GM12878 (cell line): ENCODE data around the gene TTYH1.

Experiments
- CREM ChIP-seq: IDR thresholded peaks from 2 replicates; pipeline ENCODE4 v1.6.1; 2014; ENCODE audit warnings: antibody characterized with exemption, low read depth
- EZH2 ChIP-seq: IDR thresholded peaks from 2 replicates; pipeline ENCODE4 v1.6.1; 2012; ENCODE audit warnings: low read depth, mild to moderate bottlenecking, control low read depth, inconsistent platforms, low read length, borderline replicate concordance; ENCODE audit not compliant: control insufficient read depth
- FOXK2 ChIP-seq: fragments of 450-650 bp; IDR thresholded peaks from 2 replicates; pipeline ENCODE4 v1.6.1; 2017; ENCODE audit warnings: mild to moderate bottlenecking, moderate library complexity
- HDAC6 ChIP-seq: fragments of 200-600 bp; sonication (generic); IDR thresholded peaks from one replicate; pipeline ENCODE4 v1.8.0; 2017; ENCODE audit warnings: antibody characterized with exemption; ENCODE audit not compliant: unreplicated experiment
- IKZF1 ChIP-seq: fragments of 450-650 bp; conservative IDR thresholded peaks from 2 replicates; pipeline ENCODE4 v1.6.1; 2017; ENCODE audit warnings: antibody characterized with exemption, mild to moderate bottlenecking
- MYC ChIP-seq: IDR thresholded peaks from 2 replicates; pipeline ENCODE4 v1.6.1; 2011; ENCODE audit warnings: mild to moderate bottlenecking, low read length, moderate library complexity, inconsistent platforms; ENCODE audit not compliant: insufficient read depth, insufficient replicate concordance, insufficient read length, severe bottlenecking
- PBX3 ChIP-seq: IDR thresholded peaks from 2 replicates; pipeline ENCODE4 v1.6.1; 2011; ENCODE audit warnings: mild to moderate bottlenecking, low read depth, low read length, moderate library complexity; ENCODE audit not compliant: insufficient replicate concordance
- POLR2AphosphoS5 ChIP-seq: IDR thresholded peaks from 2 replicates; pipeline ENCODE4 v1.6.1; 2011; ENCODE audit warnings: mild to moderate bottlenecking, low read length, inconsistent platforms
- RCOR1 ChIP-seq: conservative IDR thresholded peaks from 2 replicates; pipeline ENCODE4 v1.6.1; 2012; ENCODE audit warnings: low read depth, low read length, improper control_type of control experiment
- TARDBP ChIP-seq: IDR thresholded peaks from 2 replicates; pipeline ENCODE4 v1.6.1; 2016; ENCODE audit warnings: borderline replicate concordance
- YY1 ChIP-seq: IDR thresholded peaks from 2 replicates; pipeline ENCODE4 v1.6.1; 2011; ENCODE audit warnings: low read depth, mild to moderate bottlenecking, low read length
- ZBTB40 ChIP-seq: fragments of 450-650 bp; IDR thresholded peaks from 2 replicates; pipeline ENCODE4 v1.6.1; 2016; ENCODE audit warnings: mild to moderate bottlenecking, moderate library complexity, borderline replicate concordance
- TF ChIP-seq, protein P1 (sequence below), 3 experiments: IDR thresholded peaks in 2 of 3; conservative IDR thresholded peaks in 1 of 3; 2 replicates each; pipeline ENCODE4 v1.5.1; 2011; ENCODE audit warnings: low read depth in 3 of 3, low read length in 3 of 3, mild to moderate bottlenecking in 3 of 3, control low read depth in 2 of 3, moderate library complexity in 2 of 3, inconsistent platforms in 1 of 3, mixed read lengths in 1 of 3; ENCODE audit not compliant: control insufficient read depth in 2 of 3, insufficient read depth in 1 of 3; ENCODE audit errors: extremely low read depth in 1 of 3
- TF ChIP-seq, protein P2 (sequence below): fragments of 450-650 bp; IDR thresholded peaks from 2 replicates; pipeline ENCODE4 v1.6.1; 2017; ENCODE audit warnings: mild to moderate bottlenecking, moderate library complexity

DNA sequence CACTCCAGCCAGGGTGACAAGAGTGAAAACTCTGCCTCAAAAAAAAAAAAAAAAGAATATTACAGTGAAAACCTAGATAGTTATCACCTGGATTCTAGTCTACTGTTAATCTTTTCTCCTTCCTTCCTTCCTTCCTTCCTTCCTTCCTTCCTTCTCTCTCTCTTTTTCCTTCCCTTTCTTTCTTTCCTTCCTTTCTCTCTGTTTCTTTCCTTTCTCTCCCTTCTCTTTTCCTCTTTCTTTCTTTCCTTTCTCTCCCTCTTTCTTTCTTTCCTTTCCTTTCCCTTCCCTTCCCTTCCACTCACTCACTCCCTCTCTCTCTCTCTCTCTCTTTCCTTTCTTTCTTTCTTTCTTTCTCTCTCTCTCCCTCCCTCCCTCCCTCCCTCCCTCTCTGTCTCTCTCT, 9.6 kb upstream of the TTYH1 start:
- no peak for TF ChIP-seq YY1
- TF ChIP-seq, protein P1, sequence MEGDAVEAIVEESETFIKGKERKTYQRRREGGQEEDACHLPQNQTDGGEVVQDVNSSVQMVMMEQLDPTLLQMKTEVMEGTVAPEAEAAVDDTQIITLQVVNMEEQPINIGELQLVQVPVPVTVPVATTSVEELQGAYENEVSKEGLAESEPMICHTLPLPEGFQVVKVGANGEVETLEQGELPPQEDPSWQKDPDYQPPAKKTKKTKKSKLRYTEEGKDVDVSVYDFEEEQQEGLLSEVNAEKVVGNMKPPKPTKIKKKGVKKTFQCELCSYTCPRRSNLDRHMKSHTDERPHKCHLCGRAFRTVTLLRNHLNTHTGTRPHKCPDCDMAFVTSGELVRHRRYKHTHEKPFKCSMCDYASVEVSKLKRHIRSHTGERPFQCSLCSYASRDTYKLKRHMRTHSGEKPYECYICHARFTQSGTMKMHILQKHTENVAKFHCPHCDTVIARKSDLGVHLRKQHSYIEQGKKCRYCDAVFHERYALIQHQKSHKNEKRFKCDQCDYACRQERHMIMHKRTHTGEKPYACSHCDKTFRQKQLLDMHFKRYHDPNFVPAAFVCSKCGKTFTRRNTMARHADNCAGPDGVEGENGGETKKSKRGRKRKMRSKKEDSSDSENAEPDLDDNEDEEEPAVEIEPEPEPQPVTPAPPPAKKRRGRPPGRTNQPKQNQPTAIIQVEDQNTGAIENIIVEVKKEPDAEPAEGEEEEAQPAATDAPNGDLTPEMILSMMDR (IDR thresholded peaks at IDR 0.05 in 2 of 3, conservative IDR thresholded peaks at IDR 0.05 in 1 of 3; ENCODE audit: control insufficient read depth in 2 of 3, extremely low read depth in 1 of 3, insufficient read depth in 1 of 3, low read depth in 3 of 3, low read length in 3 of 3) = no peak
- TF ChIP-seq CREM = no peak
- TF ChIP-seq FOXK2 = no peak
- TF ChIP-seq, protein P2, sequence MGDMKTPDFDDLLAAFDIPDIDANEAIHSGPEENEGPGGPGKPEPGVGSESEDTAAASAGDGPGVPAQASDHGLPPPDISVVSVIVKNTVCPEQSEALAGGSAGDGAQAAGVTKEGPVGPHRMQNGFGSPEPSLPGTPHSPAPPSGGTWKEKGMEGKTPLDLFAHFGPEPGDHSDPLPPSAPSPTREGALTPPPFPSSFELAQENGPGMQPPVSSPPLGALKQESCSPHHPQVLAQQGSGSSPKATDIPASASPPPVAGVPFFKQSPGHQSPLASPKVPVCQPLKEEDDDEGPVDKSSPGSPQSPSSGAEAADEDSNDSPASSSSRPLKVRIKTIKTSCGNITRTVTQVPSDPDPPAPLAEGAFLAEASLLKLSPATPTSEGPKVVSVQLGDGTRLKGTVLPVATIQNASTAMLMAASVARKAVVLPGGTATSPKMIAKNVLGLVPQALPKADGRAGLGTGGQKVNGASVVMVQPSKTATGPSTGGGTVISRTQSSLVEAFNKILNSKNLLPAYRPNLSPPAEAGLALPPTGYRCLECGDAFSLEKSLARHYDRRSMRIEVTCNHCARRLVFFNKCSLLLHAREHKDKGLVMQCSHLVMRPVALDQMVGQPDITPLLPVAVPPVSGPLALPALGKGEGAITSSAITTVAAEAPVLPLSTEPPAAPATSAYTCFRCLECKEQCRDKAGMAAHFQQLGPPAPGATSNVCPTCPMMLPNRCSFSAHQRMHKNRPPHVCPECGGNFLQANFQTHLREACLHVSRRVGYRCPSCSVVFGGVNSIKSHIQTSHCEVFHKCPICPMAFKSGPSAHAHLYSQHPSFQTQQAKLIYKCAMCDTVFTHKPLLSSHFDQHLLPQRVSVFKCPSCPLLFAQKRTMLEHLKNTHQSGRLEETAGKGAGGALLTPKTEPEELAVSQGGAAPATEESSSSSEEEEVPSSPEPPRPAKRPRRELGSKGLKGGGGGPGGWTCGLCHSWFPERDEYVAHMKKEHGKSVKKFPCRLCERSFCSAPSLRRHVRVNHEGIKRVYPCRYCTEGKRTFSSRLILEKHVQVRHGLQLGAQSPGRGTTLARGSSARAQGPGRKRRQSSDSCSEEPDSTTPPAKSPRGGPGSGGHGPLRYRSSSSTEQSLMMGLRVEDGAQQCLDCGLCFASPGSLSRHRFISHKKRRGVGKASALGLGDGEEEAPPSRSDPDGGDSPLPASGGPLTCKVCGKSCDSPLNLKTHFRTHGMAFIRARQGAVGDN = no peak
- TF ChIP-seq IKZF1 = no peak
- TF ChIP-seq POLR2AphosphoS5 = no peak
- no peak for TF ChIP-seq RCOR1
- no peak for TF ChIP-seq EZH2
- no peak for TF ChIP-seq HDAC6
- no peak for TF ChIP-seq MYC
- no peak for TF ChIP-seq TARDBP
- TF ChIP-seq PBX3 = no peak
- TF ChIP-seq ZBTB40 = no peak
